TTC549 (cell line): ENCODE results near the gene LMO2.

Experiments
- FAIRE-seq: peaks from 2 replicates; lab custom pipeline; 2012; peaks lifted over from hg19 to GRCh38; lab: Jason Lieb, UNC

LMO2 gene

GRCh38 chr11:33913991-33914390 is 22.1 kb upstream of the LMO2 start:
- no peak for FAIRE-seq

GRCh38 chr11:33912405-33913361 is 20.8 kb upstream of the LMO2 start:
- no peak for FAIRE-seq

GRCh38 chr11:33910958-33911339 is 19.1 kb upstream of the LMO2 start:
- no peak for FAIRE-seq

GRCh38 chr11:33910296-33910957 is 18.6 kb upstream of the LMO2 start:
- FAIRE-seq: no peak

GRCh38 chr11:33909552-33909951 is 17.7 kb upstream of the LMO2 start:
- FAIRE-seq: no peak

GRCh38 chr11:33909150-33909549 is 17.3 kb upstream of the LMO2 start:
- no peak for FAIRE-seq

GRCh38 chr11:33907421-33907820 is 15.5 kb upstream of the LMO2 start:
- no peak for FAIRE-seq

GRCh38 chr11:33906484-33907186 is 14.8 kb upstream of the LMO2 start:
- FAIRE-seq: no peak

GRCh38 chr11:33904102-33904501 is 12.2 kb upstream of the LMO2 start:
- FAIRE-seq: no peak

GRCh38 chr11:33900159-33900840 is 8.4 kb upstream of the LMO2 start:
- FAIRE-seq: no peak

GRCh38 chr11:33899400-33900037 is 7.6 kb upstream of the LMO2 start:
- FAIRE-seq: no peak

- no peak for FAIRE-seq
Observed at GRCh38 chr11:33898957-33899356, 7.1 kb upstream of the LMO2 start.

GRCh38 chr11:33897761-33898375 is 6.0 kb upstream of the LMO2 start:
- FAIRE-seq: no peak

GRCh38 chr11:33896911-33897310 is 5.0 kb upstream of the LMO2 start:
- no peak for FAIRE-seq

GRCh38 chr11:33895752-33896137 is 3.9 kb upstream of the LMO2 start:
- FAIRE-seq: no peak

GRCh38 chr11:33894398-33894746 is 2.5 kb upstream of the LMO2 start:
- FAIRE-seq: no peak

GRCh38 chr11:33893711-33894397 is 2.0 kb upstream of the LMO2 start:
- no peak for FAIRE-seq

- no peak for FAIRE-seq
Observed at GRCh38 chr11:33892906-33893594, 1.2 kb upstream of the LMO2 start.

- FAIRE-seq: no peak
Observed at GRCh38 chr11:33889821-33890378, 2.0 kb downstream of the LMO2 start.

- no peak for FAIRE-seq
Observed at GRCh38 chr11:33889296-33889695, 2.6 kb downstream of the LMO2 start.
